GM12801 (cell line): ENCODE data around the gene ELAC1.

Experiments used
- TF ChIP-seq, protein P1 (sequence below): IDR thresholded peaks from one replicate; pipeline ENCODE4 v1.5.1; 2011; ENCODE audit warnings: control low read depth; ENCODE audit not compliant: insufficient read length; ENCODE audit errors: extremely low read depth

Gene ELAC1

DNA sequence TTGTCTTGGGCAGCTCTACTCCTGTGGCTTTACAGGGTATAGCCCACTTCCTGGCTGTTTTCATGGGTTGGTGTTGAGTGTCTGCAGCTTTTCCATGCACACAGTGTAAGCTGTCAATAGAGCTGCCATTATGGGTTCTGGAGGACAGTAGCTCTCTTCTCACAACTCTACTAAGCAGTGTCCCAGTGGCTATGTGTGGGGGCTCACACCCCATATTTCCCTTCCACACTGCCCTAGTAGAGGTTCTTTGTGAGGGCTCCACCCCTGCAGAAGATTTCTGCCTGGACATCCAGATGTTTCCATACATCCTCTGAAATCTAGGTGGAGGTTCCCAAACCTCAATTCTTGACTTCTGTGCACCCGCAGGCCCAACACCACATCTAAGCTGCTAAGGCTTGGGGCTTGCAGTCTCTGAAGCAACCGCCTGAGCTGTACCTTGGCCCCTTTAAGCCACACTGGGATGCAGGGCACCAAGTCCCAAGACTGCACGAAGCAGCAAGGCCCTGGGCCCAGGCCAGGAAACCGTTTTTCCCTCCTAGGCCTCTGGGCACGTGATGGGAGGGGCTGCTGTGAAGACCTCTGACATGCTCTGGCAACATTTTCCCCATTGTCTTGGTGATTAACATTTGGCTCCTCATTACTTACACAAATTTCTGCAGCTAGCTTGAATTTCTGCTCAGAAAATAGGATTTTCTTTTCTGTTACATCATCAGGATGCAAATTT is 9.4 kb downstream of the ELAC1 start:
- TF ChIP-seq, protein P1, sequence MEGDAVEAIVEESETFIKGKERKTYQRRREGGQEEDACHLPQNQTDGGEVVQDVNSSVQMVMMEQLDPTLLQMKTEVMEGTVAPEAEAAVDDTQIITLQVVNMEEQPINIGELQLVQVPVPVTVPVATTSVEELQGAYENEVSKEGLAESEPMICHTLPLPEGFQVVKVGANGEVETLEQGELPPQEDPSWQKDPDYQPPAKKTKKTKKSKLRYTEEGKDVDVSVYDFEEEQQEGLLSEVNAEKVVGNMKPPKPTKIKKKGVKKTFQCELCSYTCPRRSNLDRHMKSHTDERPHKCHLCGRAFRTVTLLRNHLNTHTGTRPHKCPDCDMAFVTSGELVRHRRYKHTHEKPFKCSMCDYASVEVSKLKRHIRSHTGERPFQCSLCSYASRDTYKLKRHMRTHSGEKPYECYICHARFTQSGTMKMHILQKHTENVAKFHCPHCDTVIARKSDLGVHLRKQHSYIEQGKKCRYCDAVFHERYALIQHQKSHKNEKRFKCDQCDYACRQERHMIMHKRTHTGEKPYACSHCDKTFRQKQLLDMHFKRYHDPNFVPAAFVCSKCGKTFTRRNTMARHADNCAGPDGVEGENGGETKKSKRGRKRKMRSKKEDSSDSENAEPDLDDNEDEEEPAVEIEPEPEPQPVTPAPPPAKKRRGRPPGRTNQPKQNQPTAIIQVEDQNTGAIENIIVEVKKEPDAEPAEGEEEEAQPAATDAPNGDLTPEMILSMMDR = no peak

DNA sequence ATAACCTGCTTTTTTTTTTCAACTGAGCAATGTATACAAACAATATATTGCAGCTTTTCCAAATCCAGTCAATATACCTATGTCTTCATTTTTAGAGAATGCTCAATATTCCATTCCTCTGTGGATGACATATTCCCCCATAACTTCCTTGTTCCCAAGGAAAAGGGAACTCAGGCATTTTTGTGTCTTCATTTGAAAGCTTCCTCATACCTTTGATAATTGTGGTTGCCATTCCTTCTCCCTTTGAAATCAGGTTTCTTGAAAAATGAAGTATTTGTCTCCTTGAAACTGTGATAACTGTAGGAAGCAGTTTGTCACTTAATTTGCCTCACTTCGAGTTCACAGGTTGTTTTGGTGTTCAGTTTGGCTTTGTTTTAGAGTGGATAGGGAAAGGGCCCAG is 13.5 kb downstream of the ELAC1 start:
- TF ChIP-seq, protein P1 = no peak

DNA sequence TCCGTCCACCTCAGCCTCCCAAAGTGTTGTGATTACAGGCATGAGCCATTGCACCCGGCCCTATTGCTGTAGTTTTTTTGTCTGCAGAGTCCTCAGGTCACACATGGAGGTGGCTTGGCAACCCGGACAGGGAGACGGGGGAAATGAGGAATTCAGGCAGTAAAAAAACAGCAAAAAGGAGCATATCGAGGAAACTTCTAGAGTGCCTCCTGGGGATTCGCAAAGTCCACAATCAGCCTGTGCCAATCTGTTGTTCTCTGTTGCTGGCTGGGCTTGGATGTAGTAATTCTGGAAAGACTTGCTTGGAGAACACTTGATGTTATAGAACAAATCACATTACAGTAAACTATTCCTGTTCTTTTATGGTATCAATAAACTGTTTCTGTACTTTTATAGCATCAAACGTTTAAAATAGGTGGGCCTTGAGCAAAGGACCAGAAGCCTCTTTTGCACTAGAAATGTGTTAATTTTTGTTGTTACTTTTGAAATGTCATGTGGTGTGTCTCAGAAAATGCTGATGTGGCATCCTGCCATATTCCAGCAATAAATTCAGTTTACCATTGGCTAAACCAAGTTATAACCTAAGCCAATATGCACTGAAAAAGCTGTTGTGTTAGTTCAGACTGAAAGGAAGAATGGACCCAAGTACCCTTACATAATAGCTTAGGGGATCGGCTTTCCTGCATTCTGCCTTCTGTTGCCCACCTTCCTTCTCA is 14.4 kb downstream of the ELAC1 start:
- TF ChIP-seq, protein P1 = no peak

DNA sequence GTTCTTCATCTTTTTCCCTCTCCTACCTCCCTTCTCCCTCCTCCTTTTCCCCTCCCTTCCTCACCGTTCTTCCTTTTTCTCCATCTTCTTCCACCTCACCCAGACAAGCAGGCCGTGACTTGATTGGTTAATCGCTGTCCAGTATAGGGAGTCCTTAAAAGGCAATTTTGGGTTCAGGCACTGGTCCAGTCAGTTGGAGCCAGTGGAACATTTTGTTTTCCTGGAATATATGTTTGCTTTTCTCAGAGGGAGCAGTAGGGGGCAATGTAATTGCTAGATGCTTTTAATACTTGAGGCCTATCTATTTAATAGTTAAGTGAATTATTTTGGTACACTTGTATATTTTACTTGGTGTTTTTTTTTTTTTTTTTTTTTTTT is 15.0 kb downstream of the ELAC1 start:
- TF ChIP-seq, protein P1 = no peak

DNA sequence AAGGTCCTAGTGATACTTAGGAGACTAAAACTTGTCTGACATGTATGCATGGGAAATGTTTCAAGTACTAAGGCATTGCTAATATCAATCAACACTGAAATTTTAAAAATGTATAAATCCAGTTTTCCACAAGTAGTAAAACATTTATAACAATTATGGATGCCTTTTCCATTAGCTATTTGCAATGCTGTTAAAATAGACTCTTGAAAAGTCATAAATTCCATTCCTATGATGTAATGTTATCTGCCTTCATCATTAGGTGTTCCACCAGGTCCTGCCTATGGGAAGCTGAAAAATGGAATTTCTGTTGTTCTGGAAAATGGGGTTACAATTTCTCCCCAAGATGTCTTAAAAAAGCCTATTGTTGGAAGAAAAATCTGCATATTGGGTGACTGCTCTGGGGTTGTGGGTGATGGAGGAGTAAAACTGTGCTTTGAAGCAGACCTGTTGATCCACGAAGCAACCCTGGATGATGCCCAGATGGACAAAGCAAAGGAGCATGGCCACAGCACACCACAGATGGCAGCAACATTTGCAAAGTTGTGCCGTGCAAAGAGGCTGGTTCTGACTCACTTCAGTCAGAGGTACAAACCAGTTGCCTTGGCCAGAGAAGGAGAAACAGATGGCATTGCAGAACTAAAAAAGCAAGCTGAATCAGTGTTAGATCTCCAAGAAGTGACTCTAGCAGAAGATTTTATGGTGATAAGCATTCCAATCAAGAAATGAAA is 18.7 kb downstream of the ELAC1 start:
- TF ChIP-seq, protein P1 = no peak

DNA sequence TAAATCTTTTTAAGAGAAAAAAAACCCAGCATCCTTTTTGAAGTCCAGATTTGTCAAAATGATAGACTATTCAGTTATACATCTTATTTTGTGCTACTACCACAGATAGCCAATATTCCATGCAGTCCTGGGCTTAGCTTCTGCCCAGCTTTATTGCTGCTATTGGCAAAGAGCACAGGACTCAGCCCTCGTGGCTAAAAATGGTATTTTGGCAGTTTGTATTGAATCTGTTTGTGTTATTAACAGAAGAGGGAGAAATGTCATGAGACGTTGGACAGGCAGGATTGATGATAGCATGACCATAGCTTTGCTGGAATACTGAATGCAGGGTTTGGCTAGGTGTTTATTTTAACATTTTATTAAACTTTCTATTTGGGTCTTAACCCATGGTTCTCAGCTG is 19.4 kb downstream of the ELAC1 start:
- TF ChIP-seq, protein P1 = no peak

DNA sequence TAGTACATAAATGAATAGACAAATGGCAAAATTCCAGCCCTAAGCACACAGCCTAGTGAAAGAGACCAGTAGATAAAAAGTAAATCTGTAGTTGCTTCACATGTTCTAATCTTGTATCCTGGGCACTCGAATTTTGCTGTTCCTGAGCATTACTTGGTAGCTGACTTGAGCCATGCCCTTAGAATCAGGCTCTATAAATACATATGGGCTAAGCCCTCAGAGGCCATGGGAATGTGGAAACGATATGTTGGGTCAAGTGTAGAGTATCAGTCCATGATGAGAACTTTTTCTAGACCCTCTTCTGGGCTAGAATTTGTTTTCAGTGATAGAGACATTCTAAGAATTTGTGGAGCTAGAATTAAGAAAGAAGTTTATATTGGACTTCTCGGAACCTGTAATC is 21.9 kb downstream of the ELAC1 start:
- TF ChIP-seq, protein P1 = no peak
